Parathyroid adenoma (tissue), 2 donors: ENCODE measurements around the gene ZNF473.

ENCODE experiments used
- H2AFZ ChIP-seq: fragments of 300-600 bp; sonication (generic); one replicate; pipeline ENCODE4 v1.7.0; 2017; ENCODE audit warnings: antibody characterized with exemption, mild to moderate bottlenecking
- H3K27ac ChIP-seq: fragments of 300-600 bp; sonication (generic); one replicate; pipeline ENCODE4 v1.7.0; 2017
- H3K27me3 ChIP-seq: fragments of 300-600 bp; sonication (generic); one replicate; pipeline ENCODE4 v1.7.0; 2017; ENCODE audit warnings: low read length; ENCODE audit not compliant: control insufficient read depth, insufficient read depth
- H3K36me3 ChIP-seq: fragments of 300-600 bp; sonication (generic); one replicate; pipeline ENCODE4 v1.7.0; 2017; ENCODE audit warnings: low read length; ENCODE audit not compliant: control insufficient read depth, insufficient read depth
- H3K4me1 ChIP-seq: fragments of 300-600 bp; sonication (generic); one replicate; pipeline ENCODE4 v1.7.0; 2017; ENCODE audit warnings: control low read depth
- H3K4me2 ChIP-seq: fragments of 300-600 bp; sonication (generic); one replicate; pipeline ENCODE4 v1.7.0; 2017; ENCODE audit warnings: low read length
- H3K4me3 ChIP-seq: fragments of 300-600 bp; sonication (generic); one replicate; pipeline ENCODE4 v1.7.0; 2017; ENCODE audit warnings: low read depth, low read length
- H3K79me2 ChIP-seq: fragments of 300-600 bp; sonication (generic); one replicate; pipeline ENCODE4 v1.7.0; 2017; ENCODE audit warnings: control low read depth
- H3K9ac ChIP-seq: fragments of 300-600 bp; sonication (generic); one replicate; pipeline ENCODE4 v1.7.0; 2017; ENCODE audit warnings: mild to moderate bottlenecking
- H3K9me3 ChIP-seq: fragments of 300-600 bp; sonication (generic); one replicate; pipeline ENCODE4 v1.7.0; 2017; ENCODE audit warnings: low read length; ENCODE audit not compliant: control insufficient read depth
- CTCF ChIP-seq: fragments of 300-600 bp; sonication (generic); IDR thresholded peaks from one replicate; pipeline ENCODE4 v1.7.0; 2017; ENCODE audit warnings: antibody characterized with exemption, mild to moderate bottlenecking
- donor health status: primary hyperparathyroidism.

Gene ZNF473

GRCh38 chr19:49999371-50000010 lies 26.3 kb upstream of the ZNF473 start:
- no peaks in the 10 kb centered on the region for H3K9me3 ChIP-seq
- H3K9ac ChIP-seq = no peak overlapping the region
- TF ChIP-seq CTCF = no peak
- no peaks in the 10 kb centered on the region for H3K27me3 ChIP-seq
- no peaks in the 10 kb centered on the region for H3K36me3 ChIP-seq
- H3K4me3 ChIP-seq = no peak overlapping the region
- no peaks in the 10 kb centered on the region for H3K4me1 ChIP-seq
- no peaks in the 10 kb centered on the region for H3K79me2 ChIP-seq
- no peak overlapping the region for H3K4me2 ChIP-seq
- H2AFZ ChIP-seq = no peak overlapping the region
- H3K27ac ChIP-seq = no peak overlapping the region

- H3K9ac ChIP-seq = no peak overlapping the region
- no peak overlapping the region for H3K27ac ChIP-seq
- H3K4me1 ChIP-seq = no peaks in the 10 kb centered on the region
- no peaks in the 10 kb centered on the region for H3K36me3 ChIP-seq
- H2AFZ ChIP-seq = no peak overlapping the region
- H3K4me2 ChIP-seq = no peak overlapping the region
- no peaks in the 10 kb centered on the region for H3K9me3 ChIP-seq
- no peaks in the 10 kb centered on the region for H3K79me2 ChIP-seq
- TF ChIP-seq CTCF = no peak
- no peaks in the 10 kb centered on the region for H3K27me3 ChIP-seq
- no peak overlapping the region for H3K4me3 ChIP-seq
These were observed 25.6 kb upstream of the ZNF473 start for GRCh38 chr19:50000038-50000840.

- no peaks in the 10 kb centered on the region for H3K9me3 ChIP-seq
- no peak for TF ChIP-seq CTCF
- H3K9ac ChIP-seq = no peak overlapping the region
- no peak overlapping the region for H3K4me3 ChIP-seq
- H3K79me2 ChIP-seq = no peaks in the 10 kb centered on the region
- no peak overlapping the region for H3K27ac ChIP-seq
- H3K36me3 ChIP-seq = no peaks in the 10 kb centered on the region
- H3K4me1 ChIP-seq = no peaks in the 10 kb centered on the region
- H3K27me3 ChIP-seq = no peaks in the 10 kb centered on the region
- no peak overlapping the region for H3K4me2 ChIP-seq
- H2AFZ ChIP-seq = no peak overlapping the region
These were observed 24.8 kb upstream of the ZNF473 start for GRCh38 chr19:50000841-50001557.

- H3K27ac ChIP-seq = no peak overlapping the region
- H3K4me1 ChIP-seq = no peaks in the 10 kb centered on the region
- H3K9me3 ChIP-seq = no peaks in the 10 kb centered on the region
- no peaks in the 10 kb centered on the region for H3K27me3 ChIP-seq
- H3K36me3 ChIP-seq = no peaks in the 10 kb centered on the region
- H3K4me3 ChIP-seq = no peak overlapping the region
- no peak overlapping the region for H3K9ac ChIP-seq
- H3K79me2 ChIP-seq = peaks cover under 1% of the 10 kb centered on the region
- H2AFZ ChIP-seq = no peak overlapping the region
- TF ChIP-seq CTCF = no peak
- H3K4me2 ChIP-seq = no peak overlapping the region
These were observed 24.0 kb upstream of the ZNF473 start for GRCh38 chr19:50001775-50002174.
